Measurements from ENCODE around the gene TRMT61A.
"Not testable (repeated sequence)": the region's sequence is repeated elsewhere in the genome, so short reads cannot be mapped to it uniquely, and the experiment has no call there.

Gene TRMT61A

DNA sequence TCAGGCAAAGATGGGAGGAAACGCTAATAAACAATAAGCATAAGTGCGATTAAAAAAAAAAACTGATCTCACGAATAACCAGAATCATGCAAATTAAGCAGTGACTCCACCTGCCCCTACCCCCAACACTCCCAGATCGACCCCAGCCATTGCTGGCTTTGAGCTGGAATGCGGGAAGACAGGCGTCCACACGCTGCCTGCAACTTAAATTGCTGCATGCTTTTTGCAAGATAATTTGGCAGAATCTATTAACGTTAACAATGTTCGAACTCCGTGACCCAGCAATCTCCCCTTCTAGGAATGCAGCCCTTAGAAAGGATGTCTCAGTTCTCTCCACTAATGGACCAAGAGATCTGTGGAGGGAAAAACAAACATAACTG, 5.4 kb upstream of the TRMT61A start:
- no peak for DNase-seq

DNA sequence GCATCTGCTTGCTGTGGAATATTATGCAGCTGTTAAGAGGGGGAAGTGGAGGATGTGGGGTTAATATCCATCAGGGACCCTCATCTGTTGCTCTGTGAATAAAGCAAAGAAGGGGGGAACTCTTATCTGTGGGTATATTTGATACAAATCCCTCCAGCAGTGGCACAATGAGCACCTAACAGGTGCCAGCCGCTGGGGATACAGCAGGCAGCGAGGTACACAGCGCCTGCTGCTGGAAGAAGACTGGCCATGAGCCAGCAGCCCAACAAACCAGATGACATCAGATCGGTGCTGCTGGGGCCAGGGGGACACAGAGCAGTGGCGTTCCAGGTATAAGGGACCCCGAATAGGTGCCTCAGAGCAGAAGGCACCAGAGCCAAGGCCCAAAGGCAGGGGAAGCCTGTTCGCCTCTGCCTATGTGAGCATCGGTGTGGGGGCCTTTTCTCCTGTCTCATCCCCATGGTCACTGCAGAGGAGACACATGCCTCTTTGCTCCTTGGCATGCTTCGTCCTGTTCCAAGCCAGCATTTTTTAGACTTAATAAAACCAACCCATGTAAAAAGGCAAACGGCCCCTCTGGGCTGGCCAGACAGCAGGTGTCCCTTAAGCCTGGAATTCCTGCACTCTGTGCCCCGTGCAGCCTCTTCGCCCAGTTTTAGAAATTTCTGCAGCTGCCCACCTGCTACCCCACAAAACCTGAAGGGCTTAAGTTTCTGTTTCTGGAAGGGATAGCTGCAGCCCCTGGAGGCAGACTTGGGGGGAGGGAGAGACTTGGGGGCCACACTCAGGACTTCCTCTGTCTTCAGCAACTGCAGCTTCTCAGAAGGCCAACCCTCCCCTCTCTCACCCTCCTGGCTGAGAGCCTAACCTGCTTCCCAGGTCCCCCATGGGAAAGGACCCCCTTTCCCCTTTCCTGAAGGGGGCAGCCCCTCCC, 4.7 kb upstream of the TRMT61A start:
- no peak for DNase-seq

DNA sequence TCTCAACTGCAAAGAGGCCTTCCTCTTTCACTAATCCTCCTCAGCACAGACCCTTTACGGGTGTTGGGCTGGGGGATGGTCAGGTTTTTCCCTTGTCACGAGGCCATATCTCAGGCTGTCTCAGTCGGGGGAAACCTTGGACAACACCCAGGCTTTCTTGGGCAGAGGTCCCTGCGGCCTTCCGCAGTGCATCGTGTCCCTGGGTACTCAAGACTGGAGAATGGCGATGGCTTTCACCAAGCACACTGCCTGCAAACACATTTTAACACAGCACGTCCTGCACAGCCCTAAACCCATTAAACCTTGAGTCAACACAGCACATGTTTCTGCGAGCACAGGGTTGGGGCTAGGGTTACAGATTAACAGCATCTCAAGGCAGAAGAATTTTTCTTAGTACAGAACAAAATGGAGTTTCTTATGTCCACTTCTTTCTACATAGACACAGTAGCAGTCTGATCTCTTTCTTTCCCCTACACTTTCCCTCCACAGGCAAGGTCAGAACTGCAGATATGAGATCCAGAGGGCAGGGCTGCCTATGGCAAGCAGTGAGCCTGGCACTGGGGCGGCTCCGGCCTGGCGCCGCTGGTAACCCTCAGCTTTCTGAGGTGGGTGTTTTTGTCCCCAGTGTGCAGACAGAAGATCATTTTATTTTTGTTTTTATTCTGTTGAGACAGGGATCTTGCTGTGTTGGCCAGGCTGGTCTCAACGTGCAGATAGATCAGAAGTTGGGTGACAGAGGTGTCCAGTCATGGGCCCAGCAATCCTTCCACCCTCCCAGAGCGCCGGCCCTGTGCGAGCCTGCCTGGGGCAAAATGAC, 3.4 kb upstream of the TRMT61A start:
- not testable (repeated sequence) for DNase-seq

DNA sequence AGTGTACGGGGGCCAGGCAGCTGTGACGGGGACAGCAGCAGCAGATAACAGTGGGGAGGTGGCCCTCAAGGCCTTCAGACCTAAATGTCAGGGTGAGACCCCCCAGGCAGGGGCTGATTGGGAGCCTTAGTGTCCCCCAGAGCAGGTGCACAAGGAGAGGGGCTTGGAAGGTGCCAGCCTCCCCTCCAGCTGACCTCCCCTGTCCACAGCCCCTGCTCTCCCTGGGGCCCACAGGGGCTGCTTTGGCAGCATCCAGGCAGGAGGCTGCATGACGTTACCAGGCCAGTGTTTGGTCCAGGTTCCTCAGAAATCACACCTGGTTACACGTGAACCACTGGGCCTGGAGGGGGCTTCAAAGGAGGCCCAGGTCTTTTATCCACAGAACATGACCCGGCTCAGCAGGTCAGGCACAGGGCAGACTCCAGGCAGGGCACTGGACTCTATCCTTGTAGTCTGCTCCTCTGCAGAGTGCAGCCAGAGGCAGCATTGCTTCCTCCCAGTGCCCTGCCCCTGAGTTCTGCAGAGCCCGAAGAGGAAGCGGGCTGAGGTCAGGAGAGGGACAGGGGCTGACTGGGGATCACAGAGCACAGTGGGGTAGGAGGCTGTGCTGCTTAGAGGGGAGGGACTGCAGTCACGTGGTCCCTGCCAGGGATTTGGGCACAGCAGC, 2.6 kb upstream of the TRMT61A start:
- no peak for DNase-seq

DNA sequence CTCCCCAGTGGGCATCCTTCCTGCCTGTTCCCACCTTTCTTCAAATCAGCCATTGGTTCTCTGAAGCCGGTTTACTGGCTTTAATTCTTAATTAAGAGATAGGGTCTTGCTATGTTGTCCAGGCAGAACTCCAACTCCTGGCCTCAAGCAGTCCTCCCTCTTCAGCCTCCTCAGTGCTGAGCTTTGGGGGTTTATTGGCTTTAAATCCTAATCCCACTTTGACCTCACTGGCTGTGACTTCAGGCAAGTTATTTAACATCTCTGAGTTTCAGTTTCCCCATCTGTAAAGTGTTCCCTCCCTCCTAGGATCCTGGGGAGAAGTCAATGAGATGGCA, 2.1 kb upstream of the TRMT61A start:
- no peak for DNase-seq

DNA sequence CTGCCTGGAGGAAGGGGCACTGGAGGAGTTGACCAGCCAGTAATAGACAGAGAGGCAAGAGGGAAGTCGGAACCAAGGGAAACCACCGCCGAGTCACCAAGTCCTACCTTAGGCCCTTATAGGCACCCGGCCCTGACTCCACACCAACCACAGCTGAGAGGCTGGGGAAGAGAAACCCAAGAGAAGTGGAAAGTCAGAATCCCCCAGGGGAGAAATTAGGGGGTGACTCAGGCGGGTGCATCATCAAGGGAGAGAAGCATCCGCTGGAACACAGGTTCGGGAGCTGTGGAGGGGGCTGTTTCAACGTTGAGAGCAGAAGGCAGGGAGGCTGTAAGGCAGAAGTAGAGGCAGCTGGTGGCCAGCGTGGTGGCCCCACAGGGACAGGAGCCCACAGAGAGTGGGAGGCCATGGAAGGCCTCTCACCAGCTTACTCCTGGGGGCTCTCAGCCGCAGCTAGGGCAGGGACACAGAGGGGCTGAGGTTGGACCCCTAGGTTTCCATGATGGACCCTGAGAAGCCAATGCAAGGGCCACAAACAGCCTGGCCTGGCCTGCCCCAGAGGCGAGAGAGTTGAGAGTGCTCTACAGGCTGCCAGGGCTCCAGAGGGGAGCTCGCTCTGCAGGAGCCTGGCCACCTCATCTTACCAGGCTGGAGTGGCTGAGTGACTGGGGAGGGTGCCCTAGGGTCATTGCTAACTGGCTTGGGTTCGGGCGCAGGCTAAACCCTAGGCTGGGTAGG, 1.4 kb upstream of the TRMT61A start:
- no peak for DNase-seq

DNA sequence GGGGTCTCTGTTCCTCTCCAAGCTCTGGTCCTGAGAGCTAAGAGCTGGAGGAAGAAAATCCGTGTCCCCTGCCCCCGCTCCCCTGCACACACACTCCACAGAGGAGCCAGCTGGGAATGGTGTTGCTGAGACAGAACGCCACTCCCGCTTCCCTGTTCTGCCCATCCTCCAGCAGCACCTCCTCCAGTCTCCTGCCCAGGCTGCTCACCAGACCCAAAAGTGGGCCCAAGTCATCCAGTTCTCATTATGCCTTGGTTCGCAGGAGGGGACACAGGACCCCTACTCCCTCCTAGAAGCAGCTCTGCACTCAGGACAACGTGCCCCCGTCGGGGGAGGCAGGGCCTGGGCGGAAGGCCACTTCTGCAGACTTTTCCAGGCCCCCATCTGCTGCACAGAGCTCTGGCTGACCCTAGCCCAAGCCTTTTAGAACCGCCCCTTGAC, 830 bp upstream of the TRMT61A start:
- no peak for DNase-seq

DNA sequence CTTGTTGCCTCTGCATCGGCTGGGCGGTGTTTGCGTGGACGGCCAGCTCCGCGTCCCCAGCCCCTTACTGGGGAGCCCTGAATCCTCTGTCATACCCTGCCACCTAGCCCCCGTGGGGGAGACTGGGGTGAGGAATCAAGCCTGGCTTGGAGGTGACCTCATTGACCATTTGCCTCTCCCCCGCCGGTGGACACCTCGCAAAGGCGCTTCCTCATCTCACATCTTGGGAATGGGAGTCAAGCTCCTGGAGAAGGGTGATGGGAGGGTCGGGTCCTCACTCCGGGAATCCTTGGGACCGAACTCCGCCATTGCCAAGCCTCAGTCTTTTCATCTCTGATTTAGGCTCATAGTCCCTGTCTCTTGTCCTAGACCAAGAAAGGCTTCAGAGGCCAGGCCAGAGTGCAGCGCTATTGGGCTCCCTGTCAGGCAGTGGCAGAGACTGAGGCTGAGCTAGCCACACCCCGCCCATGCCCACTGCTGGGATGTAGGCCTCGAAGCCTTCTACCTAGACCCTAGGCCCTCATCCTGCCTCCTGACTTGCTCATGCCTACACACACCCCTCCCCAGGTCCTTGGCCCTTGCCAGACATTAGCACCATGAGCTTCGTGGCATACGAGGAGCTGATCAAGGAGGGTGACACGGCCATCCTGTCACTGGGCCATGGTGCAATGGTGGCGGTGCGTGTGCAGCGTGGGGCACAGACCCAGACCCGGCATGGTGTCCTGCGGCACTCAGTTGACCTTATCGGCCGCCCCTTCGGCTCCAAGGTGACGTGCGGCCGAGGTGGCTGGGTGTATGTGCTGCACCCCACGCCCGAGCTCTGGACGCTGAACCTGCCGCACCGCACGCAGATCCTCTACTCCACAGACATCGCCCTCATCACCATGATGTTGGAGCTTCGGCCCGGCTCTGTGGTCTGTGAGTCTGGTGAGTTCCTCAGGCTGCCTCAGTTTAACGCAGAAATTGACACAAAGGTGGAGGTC, 678 bp downstream of the TRMT61A start:
- no peak for DNase-seq

DNA sequence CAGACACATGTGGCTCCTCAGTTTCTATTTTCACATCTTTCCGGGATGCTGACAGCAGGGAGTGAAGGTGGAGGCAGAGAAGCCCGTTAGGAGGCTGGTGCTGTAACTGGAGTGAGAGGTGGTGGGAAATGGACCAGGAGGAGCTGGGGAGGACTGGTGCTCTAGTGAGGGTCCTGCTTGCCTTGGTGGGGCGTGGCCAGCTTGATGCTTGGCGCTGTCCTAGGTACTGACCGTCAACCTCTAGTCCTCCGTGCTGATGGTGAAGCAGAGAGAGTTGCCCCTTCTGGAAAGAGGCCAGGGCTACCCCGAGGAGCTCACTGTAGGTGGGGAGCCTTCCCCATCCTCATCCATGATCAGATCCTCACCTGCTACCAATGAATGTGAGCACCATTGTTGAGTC, 1.4 kb downstream of the TRMT61A start:
- no peak for DNase-seq

DNA sequence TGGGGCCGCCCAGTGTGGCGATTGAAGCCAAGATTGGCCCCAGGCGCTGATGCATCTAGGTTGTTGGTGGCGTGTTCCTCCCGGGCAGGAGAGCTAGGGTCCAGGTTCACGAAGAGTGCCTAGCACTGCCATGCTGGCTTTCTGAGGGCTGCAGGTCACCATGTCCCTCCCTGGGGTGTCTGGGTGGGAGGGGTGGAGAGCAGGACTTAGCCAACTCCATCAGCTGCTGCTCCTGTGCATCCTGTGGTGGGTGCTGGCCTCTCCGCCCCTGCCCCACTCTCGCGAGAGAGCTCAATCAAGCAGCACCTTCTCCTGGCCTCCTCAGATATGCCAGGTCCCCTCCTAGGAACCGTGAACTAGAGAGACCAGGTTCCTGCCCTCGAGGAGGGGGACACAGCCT, 1.8 kb downstream of the TRMT61A start:
- no peak for DNase-seq

DNA sequence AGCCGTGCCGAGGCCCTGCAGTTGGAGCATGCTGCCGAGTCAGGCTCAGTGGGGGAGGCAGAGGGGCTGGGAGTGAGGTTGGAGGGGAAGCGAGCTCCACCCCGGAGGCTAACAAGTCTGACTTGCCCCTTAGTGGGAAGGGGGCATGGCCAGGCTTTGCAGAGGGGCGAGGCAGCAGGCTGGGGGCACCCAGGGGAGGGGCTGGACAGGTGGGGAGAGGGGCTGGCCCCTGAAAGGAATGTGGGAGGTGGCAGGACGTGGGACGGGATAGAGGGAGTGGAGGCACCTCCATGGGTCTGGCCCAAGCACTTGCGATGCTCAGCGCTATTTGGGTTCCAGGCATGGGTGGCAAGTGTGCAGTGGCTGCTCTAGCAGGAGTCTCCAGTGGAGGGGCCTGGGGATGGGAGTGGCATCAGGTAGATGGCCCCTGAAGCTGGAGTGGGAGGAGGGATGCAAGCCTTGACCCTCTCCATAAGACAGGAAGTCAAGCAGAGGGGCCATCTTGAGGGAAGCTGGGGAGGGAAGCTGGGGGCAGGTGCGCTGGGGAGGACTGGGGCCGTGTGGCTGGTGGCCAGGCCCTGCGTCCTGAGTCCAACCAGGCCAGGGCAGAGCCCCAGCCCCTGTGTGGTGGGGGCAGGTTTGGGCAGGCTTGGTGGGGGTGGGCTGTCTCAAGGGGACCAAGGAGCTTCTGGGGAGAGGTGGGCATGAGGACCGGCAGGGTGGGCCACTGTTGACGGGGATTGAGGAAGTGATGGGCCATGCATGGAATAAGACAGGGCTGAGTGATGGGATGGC, 2.6 kb downstream of the TRMT61A start:
- DNase-seq, result no peak

DNA sequence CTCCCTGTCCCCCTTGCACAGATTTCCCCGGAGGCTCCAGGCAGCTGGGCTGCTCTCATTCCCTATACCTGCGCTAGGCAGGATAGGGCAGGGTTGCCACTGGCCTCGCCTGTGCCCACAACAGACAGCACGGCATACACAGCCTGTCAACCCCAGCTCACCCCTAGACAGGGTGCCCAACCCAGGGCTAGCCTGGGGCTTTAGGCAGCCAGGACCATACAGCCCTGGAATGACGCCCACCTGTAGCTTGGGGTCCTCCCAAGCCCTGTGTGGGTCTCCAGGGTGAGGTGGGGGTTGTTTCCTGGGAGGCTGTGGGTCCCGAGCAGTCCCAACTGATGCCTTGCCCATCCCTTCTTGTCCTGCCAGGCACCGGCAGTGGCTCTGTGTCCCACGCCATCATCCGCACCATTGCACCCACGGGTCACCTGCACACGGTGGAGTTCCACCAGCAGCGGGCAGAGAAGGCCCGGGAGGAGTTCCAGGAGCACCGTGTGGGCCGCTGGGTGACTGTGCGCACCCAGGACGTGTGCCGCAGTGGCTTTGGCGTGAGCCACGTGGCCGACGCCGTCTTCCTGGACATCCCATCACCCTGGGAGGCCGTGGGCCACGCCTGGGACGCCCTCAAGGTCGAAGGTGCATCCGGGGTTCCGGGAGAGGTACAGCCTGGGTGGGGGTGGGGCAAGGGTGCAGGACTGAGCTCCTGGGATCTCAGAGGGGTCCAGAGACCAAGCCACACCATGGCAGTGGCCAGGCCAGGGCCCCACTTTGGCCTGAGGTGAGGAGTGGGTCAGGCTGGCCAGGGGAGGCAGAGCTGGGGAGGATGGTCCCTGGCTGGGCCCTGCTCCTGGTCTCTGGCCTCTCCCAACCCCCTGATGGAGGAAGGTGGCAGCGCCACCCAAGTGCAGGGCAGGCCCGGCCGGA, 3.5 kb downstream of the TRMT61A start:
- no peak for DNase-seq

DNA sequence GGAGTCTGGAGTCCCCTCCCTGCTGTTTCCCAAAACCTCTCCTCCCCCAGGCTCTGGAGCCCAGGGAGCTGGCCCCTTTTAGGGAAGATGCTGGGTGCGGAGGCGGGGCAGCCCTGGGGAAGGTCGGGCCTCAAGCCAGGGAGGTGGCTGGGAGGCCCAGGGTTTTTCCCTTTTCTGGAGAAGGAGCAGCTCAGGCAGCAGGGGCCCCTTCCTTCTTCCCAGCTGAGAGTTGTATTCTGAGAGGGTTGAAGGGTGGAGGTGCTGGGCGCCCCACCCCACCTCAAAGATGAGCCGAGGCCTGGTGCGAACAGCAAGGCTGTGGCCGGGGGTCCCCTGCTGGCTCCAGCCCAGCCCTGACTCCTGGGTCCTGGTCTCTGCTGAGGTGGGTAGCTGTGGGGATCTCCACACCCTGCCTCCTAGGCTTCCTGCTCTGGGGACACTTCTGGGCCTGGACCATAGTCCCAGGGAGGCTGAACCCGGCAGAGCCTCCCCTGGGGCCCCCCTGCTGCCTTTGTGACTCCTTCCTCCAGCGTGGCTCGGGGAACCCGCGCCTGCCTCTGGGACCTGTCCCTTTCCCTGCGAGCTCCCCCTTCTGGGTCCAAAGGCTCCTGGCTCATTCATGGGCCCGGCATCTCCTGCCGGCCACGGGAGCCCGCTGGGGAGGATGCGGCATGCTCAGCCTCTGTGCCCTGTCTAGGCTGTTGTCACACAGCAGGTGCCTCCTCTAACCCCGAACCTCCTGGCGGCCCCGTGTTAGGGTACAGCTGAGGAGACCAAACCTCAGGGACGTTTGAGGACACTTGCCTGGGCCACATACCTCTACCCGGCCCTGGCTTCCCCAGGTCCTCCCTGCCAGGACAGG, 4.4 kb downstream of the TRMT61A start:
- DNase-seq, result no peak

DNA sequence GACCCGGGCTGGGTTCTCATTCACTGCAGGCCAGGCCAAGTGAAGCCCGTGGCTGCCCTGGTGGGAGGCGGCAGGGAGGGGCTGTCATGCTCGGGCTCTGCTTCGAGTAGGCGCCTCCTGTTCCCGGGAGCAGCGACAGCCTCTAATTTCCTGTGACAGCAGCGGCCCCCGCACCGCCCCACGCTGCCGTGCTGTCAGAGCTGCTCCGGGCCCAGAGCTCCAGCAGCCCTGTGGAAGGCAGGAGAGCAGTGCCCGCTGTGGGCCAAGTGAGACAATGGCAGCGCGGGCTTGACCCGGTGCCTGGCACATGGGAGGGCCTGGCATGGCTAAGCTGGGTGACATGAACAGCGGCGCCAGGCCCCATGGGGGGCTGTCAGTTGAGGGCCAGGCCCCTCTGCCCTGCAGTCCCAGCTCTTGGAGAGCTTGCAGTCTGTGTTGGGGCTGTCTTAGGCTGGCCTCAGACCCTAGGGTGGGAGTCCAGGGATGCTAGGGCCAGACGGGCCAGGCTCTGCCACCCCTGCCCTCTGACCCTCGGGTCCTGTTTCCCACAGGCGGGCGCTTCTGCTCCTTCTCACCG, 5.1 kb downstream of the TRMT61A start:
- no peak for DNase-seq

DNA sequence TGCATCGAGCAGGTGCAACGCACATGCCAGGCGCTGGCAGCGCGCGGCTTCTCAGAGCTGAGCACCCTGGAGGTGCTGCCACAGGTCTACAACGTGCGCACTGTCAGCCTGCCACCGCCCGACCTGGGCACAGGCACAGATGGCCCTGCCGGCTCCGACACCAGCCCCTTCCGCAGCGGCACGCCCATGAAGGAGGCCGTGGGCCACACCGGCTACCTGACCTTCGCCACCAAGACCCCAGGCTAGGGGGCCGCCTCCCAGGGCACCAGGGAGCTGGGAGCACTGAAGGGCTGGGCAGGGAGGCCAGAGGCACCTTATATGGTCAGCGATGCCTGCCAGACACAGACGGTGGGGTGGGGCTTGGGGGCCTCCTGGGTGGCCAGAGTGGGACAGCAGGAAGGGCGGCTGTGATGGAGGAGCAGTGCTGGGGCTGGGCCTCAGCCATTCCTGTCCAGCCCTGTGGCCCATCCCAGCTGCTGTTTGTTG, 5.6 kb downstream of the TRMT61A start:
- no peak for DNase-seq

DNA sequence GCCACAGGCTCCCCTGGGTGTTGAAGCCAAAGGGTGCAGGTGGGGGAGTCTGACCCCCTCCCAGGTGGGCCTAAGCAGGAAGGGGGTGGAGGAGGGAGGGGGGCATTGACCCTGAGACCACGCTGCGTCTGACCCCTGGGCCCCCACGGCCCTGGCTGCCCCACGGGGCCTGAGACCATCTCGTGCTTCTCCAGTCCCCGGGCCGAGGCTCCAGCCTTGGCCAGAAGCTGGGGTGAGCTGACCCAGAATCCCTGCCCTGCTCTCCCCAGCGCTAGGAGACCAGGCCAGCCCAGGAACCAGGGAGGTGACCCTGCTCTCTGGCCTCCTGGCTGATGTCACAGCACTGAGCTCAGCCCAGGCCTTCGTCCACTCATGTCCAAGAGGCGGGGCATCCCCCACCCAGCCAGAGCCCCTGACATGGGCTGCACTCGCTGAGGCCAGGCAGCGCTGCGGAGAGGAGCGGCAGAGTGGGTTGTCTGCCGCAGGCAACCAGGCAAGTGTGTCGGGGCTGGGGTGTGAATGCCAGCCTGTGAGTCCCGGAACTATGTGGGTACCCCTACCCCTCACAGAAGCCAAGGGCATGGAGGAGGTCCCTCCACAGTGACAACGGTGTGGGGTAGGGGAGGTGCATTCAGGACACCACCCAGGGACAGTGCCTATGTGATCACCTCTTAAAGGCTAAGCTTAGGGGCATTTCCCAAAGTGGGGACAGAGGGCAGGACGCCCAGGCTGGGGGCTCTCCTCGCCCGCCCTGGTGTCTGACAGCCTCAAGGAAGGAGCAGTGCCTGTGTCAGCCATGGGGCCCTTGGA, 6.3 kb downstream of the TRMT61A start:
- no peak for DNase-seq

DNA sequence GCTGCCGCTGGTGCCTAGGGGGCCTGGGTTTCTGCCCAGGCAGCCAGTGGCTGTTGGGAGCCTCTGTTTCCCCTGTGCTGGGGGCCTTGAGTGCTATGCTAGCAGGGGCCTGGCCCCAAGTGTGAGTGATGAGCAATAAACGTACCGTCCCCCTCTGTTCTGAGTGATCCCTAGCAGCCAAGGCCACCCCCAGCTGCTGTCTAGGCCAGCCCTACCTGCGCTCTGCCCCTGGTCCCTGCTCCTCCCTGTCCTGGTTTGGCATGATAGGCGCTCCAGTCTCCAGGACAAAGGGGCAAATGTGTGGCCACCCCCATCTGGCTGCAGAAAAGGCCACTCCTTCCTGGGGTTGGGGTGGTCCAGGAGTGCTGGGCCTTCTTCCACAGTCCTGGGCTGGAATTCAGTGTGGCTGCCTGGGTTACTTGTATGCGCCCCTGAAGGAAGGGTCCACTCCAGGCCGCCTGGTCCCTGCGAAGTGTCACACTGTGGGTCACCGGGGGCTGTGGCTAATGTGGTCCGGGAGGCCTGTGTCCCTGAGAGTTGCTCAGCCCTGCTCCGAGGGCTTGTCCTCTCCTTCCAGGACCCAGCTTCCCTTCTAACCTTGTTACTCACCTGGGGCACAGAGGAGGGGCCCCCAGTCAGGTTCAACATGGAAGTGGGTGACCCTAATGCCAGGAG, 7.0 kb downstream of the TRMT61A start:
- no peak for DNase-seq

Data from GF-D8 (cell line).